Measurements from ENCODE around the gene ZEB2.

DNA sequence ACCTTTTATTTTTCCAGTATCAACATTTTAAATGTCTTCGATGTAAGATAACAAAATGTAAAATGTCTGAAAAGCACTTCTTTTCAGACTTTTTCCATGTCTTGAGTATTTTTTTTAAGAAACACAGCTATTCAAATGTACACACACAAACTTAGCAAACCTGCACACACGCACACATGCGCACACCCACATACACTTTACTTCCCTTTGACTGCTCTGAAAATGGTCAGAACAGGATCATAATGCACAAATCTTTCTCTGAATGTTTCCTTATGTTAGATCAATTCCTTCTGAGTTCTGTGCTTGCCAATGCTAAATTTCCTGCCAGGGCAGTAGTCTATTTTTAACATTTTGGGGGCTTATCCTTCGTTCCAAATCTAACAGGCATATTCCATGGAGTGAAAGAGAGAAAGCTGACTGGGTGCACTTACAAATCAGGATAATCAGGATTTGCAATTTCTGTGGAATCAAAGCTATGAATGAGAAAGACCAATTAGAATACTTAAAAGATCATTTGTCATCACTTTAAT is 136.3 kb downstream of the ZEB2 start:
- TF ChIP-seq POLR2A (IDR thresholded peaks at IDR 0.05) (no peak), EP300 (IDR thresholded peaks at IDR 0.05) (no peak), POLR2AphosphoS5 (IDR thresholded peaks at IDR 0.05) (no peak)
- TF ChIP-seq, protein P1, sequence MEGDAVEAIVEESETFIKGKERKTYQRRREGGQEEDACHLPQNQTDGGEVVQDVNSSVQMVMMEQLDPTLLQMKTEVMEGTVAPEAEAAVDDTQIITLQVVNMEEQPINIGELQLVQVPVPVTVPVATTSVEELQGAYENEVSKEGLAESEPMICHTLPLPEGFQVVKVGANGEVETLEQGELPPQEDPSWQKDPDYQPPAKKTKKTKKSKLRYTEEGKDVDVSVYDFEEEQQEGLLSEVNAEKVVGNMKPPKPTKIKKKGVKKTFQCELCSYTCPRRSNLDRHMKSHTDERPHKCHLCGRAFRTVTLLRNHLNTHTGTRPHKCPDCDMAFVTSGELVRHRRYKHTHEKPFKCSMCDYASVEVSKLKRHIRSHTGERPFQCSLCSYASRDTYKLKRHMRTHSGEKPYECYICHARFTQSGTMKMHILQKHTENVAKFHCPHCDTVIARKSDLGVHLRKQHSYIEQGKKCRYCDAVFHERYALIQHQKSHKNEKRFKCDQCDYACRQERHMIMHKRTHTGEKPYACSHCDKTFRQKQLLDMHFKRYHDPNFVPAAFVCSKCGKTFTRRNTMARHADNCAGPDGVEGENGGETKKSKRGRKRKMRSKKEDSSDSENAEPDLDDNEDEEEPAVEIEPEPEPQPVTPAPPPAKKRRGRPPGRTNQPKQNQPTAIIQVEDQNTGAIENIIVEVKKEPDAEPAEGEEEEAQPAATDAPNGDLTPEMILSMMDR (IDR thresholded peaks at IDR 0.05): no peak
